ENCODE data around the gene RBM46. TPM values are rescaled to one million over a fixed set of nuclear protein-coding genes. Genes with fewer than 3 reads are reported as not detected.

The RBM46 gene, protein sequence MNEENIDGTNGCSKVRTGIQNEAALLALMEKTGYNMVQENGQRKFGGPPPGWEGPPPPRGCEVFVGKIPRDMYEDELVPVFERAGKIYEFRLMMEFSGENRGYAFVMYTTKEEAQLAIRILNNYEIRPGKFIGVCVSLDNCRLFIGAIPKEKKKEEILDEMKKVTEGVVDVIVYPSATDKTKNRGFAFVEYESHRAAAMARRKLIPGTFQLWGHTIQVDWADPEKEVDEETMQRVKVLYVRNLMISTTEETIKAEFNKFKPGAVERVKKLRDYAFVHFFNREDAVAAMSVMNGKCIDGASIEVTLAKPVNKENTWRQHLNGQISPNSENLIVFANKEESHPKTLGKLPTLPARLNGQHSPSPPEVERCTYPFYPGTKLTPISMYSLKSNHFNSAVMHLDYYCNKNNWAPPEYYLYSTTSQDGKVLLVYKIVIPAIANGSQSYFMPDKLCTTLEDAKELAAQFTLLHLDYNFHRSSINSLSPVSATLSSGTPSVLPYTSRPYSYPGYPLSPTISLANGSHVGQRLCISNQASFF
- total RNA-seq = 0.09 TPM in 1 of 2 replicates, not detected in the other

GRCh38 chr4:154781126-154781982 is at the start of gene RBM46:
TSS of gene RBM46 (plus strand) at chr4:154781272. CDS start at chr4:154796753, 15,481 bp downstream.

DNA sequence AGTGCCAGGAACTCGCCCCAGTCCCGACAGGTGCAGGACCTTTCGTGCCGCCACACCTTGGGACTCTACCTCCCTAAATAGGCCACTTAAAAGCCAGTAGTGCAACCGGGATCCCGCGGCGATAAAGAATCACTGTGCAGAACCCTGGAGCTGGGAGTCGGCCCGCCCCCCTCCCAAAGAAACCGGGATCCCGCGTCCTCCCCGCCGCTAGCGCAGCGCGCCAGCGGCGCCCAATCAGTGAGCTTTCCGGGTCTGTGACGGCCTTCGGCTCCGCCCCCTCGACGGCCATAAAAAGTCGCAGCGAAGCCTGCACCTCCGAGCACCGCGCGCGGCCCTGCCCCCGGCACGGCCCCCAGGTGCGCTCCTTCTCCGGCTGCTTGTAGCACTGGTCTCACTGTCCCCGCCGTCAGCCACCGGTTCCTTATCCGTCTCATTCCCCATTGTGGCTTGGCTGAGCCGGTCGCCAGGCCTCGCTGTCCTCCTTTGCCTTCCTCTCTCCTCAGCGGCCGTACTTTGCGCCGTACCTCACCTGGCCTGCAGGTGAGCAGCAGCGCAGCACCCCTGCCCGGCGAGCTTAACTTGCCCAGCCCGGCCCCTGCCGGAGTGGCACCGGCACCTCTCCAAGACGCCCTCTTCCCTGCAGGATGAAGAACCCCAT is 37.3 kb upstream of the RBM46 start, which contains the start of gene LRAT:
TSS of gene LRAT (plus strand) at position 318 of the 658 bp plus-strand sequence. CDS start at position 645, 327 bp downstream.

Other genes starting within 250 kb of the RBM46 start
- 63.3 and 66.6 TPM in 2 replicates for gene PLRG1, start 230.9 kb upstream of the RBM46 start, total RNA-seq
- gene FGB, start 218.3 kb upstream of the RBM46 start, total RNA-seq = not detected in 2 replicates
- gene FGA, start 190.5 kb upstream of the RBM46 start, total RNA-seq = not detected in 2 replicates
- 0.09 and 0.14 TPM in 2 replicates for gene FGG, start 168.6 kb upstream of the RBM46 start, total RNA-seq
- gene LRAT, start 37.3 kb upstream of the RBM46 start, total RNA-seq = under 0.01 and 0.18 TPM in 2 replicates

Data from smooth muscle cell of bladder (primary cell).